WTC11 (cell line): ENCODE results near the gene VEGFB. TPM values are rescaled to one million over a fixed set of nuclear protein-coding genes. Genes with fewer than 3 reads are reported as not detected.

Experiments
- ATAC-seq: fragments of 200-7000 bp; cut with Tn5 transposase; 2 replicates; pipeline ENCODE4 v1.10.0; 2021; ENCODE audit warnings: mild to moderate bottlenecking, moderate library complexity
- CTCF ChIA-PET: fragments of 300-600 bp; sonication (Branson Sonifier 250); formaldehyde crosslinking; loops from one replicate; lab custom pipeline; 2021; ENCODE audit warnings: antibody characterized with exemption; lab: Charles Lee
- POLR2A ChIA-PET: fragments of 350-600 bp; sonication (Branson Sonifier 250); formaldehyde crosslinking; loops from one replicate; lab custom pipeline; 2021; ENCODE audit warnings: antibody characterized with exemption; lab: Charles Lee
- DNase-seq: peaks from one replicate; pipeline ENCODE4 v3.0.0; 2021; ENCODE audit warnings: low spot score
- H3K27ac Mint-ChIP-seq: 2 replicates; pipeline ENCODE4 v1.8.0; 2021; ENCODE audit warnings: mixed read lengths
- H3K27me3 Mint-ChIP-seq: 2 replicates; pipeline ENCODE4 v1.8.0; 2021; ENCODE audit warnings: low read depth, mild to moderate bottlenecking, moderate library complexity, mixed read lengths
- H3K36me3 Mint-ChIP-seq: 2 replicates; pipeline ENCODE4 v1.8.0; 2021; ENCODE audit warnings: mixed read lengths
- H3K4me1 Mint-ChIP-seq: 2 replicates; pipeline ENCODE4 v1.8.0; 2022; ENCODE audit warnings: mixed read lengths
- H3K4me3 Mint-ChIP-seq: 2 replicates; pipeline ENCODE4 v1.8.0; 2021; ENCODE audit warnings: mild to moderate bottlenecking, moderate library complexity, mixed read lengths
- H3K9me3 Mint-ChIP-seq: 2 replicates; pipeline ENCODE4 v1.8.0; 2021; ENCODE audit warnings: mixed read lengths
- ATF1 ChIP-seq: sonication (generic); formaldehyde crosslinking; IDR thresholded peaks from 2 replicates; pipeline ENCODE4 v1.8.1; 2023; ENCODE audit warnings: mild to moderate bottlenecking, moderate library complexity, missing genetic modification reagents
- CTCF ChIP-seq: fragments of 200-600 bp; IDR thresholded peaks from 2 replicates; pipeline ENCODE4 v1.8.0; 2022; ENCODE audit warnings: antibody characterized with exemption
- E2F5 ChIP-seq: sonication (generic); formaldehyde crosslinking; IDR thresholded peaks from 2 replicates; pipeline ENCODE4 v1.8.1; 2022; ENCODE audit warnings: mild to moderate bottlenecking, moderate library complexity, missing genetic modification reagents
- EMX1 ChIP-seq: fragments of 250-450 bp; sonication (Bioruptor Pico); IDR thresholded peaks from 2 replicates; pipeline ENCODE4 v1.8.0; 2021; ENCODE audit warnings: mild to moderate bottlenecking
- ETV6 ChIP-seq: sonication (generic); formaldehyde crosslinking; IDR thresholded peaks from 2 replicates; pipeline ENCODE4 v1.8.1; 2022; ENCODE audit warnings: mild to moderate bottlenecking, missing genetic modification reagents
- FOXJ3 ChIP-seq: sonication (generic); formaldehyde crosslinking; IDR thresholded peaks from 2 replicates; pipeline ENCODE4 v1.9.0; 2021; ENCODE audit warnings: missing genetic modification reagents, mild to moderate bottlenecking, borderline replicate concordance
- FOXK1 ChIP-seq: sonication (generic); formaldehyde crosslinking; IDR thresholded peaks from 2 replicates; pipeline ENCODE4 v1.8.0; 2022; ENCODE audit warnings: mild to moderate bottlenecking, moderate library complexity, missing genetic modification reagents
- GRHL2 ChIP-seq: fragments of 250-450 bp; sonication (Bioruptor Pico); IDR thresholded peaks from 2 replicates; pipeline ENCODE4 v1.8.0; 2022; ENCODE audit warnings: mild to moderate bottlenecking, moderate library complexity; ENCODE audit not compliant: insufficient replicate concordance, severe bottlenecking
- MXD4 ChIP-seq: fragments of 250-450 bp; sonication (Bioruptor Pico); IDR thresholded peaks from 2 replicates; pipeline ENCODE4 v1.8.0; 2021; ENCODE audit warnings: mild to moderate bottlenecking, moderate library complexity, borderline replicate concordance
- NR3C1 ChIP-seq: sonication (generic); formaldehyde crosslinking; conservative IDR thresholded peaks from 2 replicates; pipeline ENCODE4 v1.8.1; 2023; ENCODE audit warnings: low read depth, mild to moderate bottlenecking, missing genetic modification reagents
- OVOL2 ChIP-seq: fragments of 250-450 bp; sonication (Bioruptor Pico); IDR thresholded peaks from 2 replicates; pipeline ENCODE4 v1.9.0; 2021; ENCODE audit warnings: mild to moderate bottlenecking, borderline replicate concordance
- RORB ChIP-seq: fragments of 250-450 bp; sonication (Bioruptor Pico); IDR thresholded peaks from 2 replicates; pipeline ENCODE4 v1.9.0; 2021; ENCODE audit warnings: mild to moderate bottlenecking
- USF2 ChIP-seq: sonication (generic); formaldehyde crosslinking; IDR thresholded peaks from 2 replicates; pipeline ENCODE4 v1.8.1; 2023; ENCODE audit warnings: mild to moderate bottlenecking, missing genetic modification reagents, moderate library complexity
- ZBTB21 ChIP-seq: sonication (generic); formaldehyde crosslinking; IDR thresholded peaks from 2 replicates; pipeline ENCODE4 v1.8.1; 2023; ENCODE audit warnings: mild to moderate bottlenecking, missing genetic modification reagents, borderline replicate concordance
- ZNF532 ChIP-seq: fragments of 250-450 bp; sonication (Bioruptor Pico); IDR thresholded peaks from 2 replicates; pipeline ENCODE4 v1.9.0; 2021; ENCODE audit warnings: mild to moderate bottlenecking, borderline replicate concordance
- total RNA-seq: library from RNA; stranded (reverse); gene quantifications from 3 replicates; pipeline ENCODE4 v1.2.3, GENCODE V29; 2021

The VEGFB gene
- total RNA-seq, 1 experiment from 2014 or later = 51.7 TPM

- CTCF ChIA-PET = interaction anchor here (1.0 to 2.1 kb wide), 2 partner anchors 18 to 19 kb away, joined by 3 to 7 read pairs; no protein-coding TSS in a partner anchor
- H3K4me1 Mint-ChIP-seq = peaks cover 15% of the 10 kb centered on the region
- no peak for TF ChIP-seq ZNF532 (CRISPR knock-in tag)
- no peak for TF ChIP-seq EMX1 (CRISPR knock-in tag)
- no peak for TF ChIP-seq E2F5 (CRISPR knock-in tag)
- no peak for TF ChIP-seq FOXK1 (CRISPR knock-in tag)
- TF ChIP-seq NR3C1 (CRISPR knock-in tag) = no peak
- no peak for TF ChIP-seq FOXJ3 (CRISPR knock-in tag)
- TF ChIP-seq ETV6 = no peak
- no peak for TF ChIP-seq USF2 (CRISPR knock-in tag)
- TF ChIP-seq ATF1 = no peak
- TF ChIP-seq, all 79 proteins: peak for 0
- no peaks in the 10 kb centered on the region for H3K9me3 Mint-ChIP-seq
- no peak for DNase-seq
- no peaks in the 10 kb centered on the region for H3K27me3 Mint-ChIP-seq
- POLR2A ChIA-PET = interaction anchor here (0.6 to 1.0 kb wide), 3 partner anchors 9 to 22 kb away, joined by 3 to 5 read pairs (median 5); no protein-coding TSS in a partner anchor
- H3K4me3 Mint-ChIP-seq = no peak overlapping the region
- ATAC-seq = no peak
- no peak overlapping the region for H3K27ac Mint-ChIP-seq
- no peaks in the 10 kb centered on the region for H3K36me3 Mint-ChIP-seq
Measured at GRCh38 chr11:64223001-64223651, 11.3 kb upstream of the VEGFB start.

- TF ChIP-seq OVOL2 (CRISPR knock-in tag) (no peak), NR3C1 (CRISPR knock-in tag) (no peak), CTCF (no peak), EMX1 (CRISPR knock-in tag) (no peak), GRHL2 (CRISPR knock-in tag) (no peak), MXD4 (CRISPR knock-in tag) (no peak), ZBTB21 (CRISPR knock-in tag) (no peak), RORB (CRISPR knock-in tag) (no peak)
- POLR2A ChIA-PET = interaction anchor here (1.0 kb wide), 1 partner anchor 20 kb away, joined by 3 read pairs; no protein-coding TSS in a partner anchor
- Mint-ChIP-seq H3K36me3 (no peaks in the 10 kb centered on the region), H3K27ac (no peak overlapping the region), H3K9me3 (no peaks in the 10 kb centered on the region), H3K27me3 (no peaks in the 10 kb centered on the region), H3K4me3 (peak overlapping the region; percentile 81), H3K4me1 (peaks cover 16% of the 10 kb centered on the region)
- ATAC-seq (no peak), DNase-seq (no peak)
- CTCF ChIA-PET = interaction anchor here (0.7 to 2.1 kb wide), 4 partner anchors 17 to 45 kb away, joined by 3 to 7 read pairs (median 4); partner anchors contain the start of gene STIP1
Measured at GRCh38 chr11:64224151-64224890, 10.1 kb upstream of the VEGFB start.
